HG03571 (cell line): ENCODE measurements around the gene OR51L1.

Experiments used
- ATAC-seq: cut with Tn5 transposase; IDR thresholded peaks from one replicate; pipeline ENCODE4 v1.9.1; 2021; ENCODE audit not compliant: unreplicated experiment

The OR51L1 gene

GRCh38 chr11:5046754-5047330 lies 52.2 kb downstream of the OR51L1 start:
- ATAC-seq = no peak
